GM21381 (cell line): ENCODE measurements around the gene PLXNA1.

Experiments used
- ATAC-seq: cut with Tn5 transposase; IDR thresholded peaks from one replicate; pipeline ENCODE4 v1.9.1; 2021; ENCODE audit warnings: mild to moderate bottlenecking, moderate library complexity; ENCODE audit not compliant: unreplicated experiment

PLXNA1 gene

GRCh38 chr3:127015282-127016042 lies 32.5 kb downstream of the PLXNA1 start:
- ATAC-seq = no peak

- ATAC-seq = no peak
Observed at GRCh38 chr3:127016043-127016343, 33.1 kb downstream of the PLXNA1 start.

GRCh38 chr3:127016461-127016860 lies 33.5 kb downstream of the PLXNA1 start:
- no peak for ATAC-seq

GRCh38 chr3:127017229-127017628 lies 34.3 kb downstream of the PLXNA1 start:
- no peak for ATAC-seq

- no peak for ATAC-seq
Observed at GRCh38 chr3:127017781-127018180, 34.9 kb downstream of the PLXNA1 start.

GRCh38 chr3:127018306-127018828 lies 35.5 kb downstream of the PLXNA1 start:
- no peak for ATAC-seq

- ATAC-seq = no peak
Observed at GRCh38 chr3:127019449-127019848, 36.5 kb downstream of the PLXNA1 start.

- no peak for ATAC-seq
Observed at GRCh38 chr3:127020543-127020942, 37.6 kb downstream of the PLXNA1 start.

- ATAC-seq = no peak
Observed at GRCh38 chr3:127022849-127023248, 39.9 kb downstream of the PLXNA1 start.

GRCh38 chr3:127025456-127025855 lies 42.5 kb downstream of the PLXNA1 start:
- no peak for ATAC-seq

- no peak for ATAC-seq
Observed at GRCh38 chr3:127026036-127026435, 43.1 kb downstream of the PLXNA1 start.

- no peak for ATAC-seq
Observed at GRCh38 chr3:127026661-127027060, 43.7 kb downstream of the PLXNA1 start.

GRCh38 chr3:127027061-127027735 lies 44.3 kb downstream of the PLXNA1 start:
- ATAC-seq = no peak

GRCh38 chr3:127027811-127028548 lies 45.1 kb downstream of the PLXNA1 start:
- ATAC-seq = no peak

GRCh38 chr3:127028781-127029657 lies 46.1 kb downstream of the PLXNA1 start:
- ATAC-seq = no peak

- no peak for ATAC-seq
Observed at GRCh38 chr3:127029658-127030507, 47.0 kb downstream of the PLXNA1 start.

- ATAC-seq = no peak
Observed at GRCh38 chr3:127030508-127031412, 47.8 kb downstream of the PLXNA1 start.

- no peak for ATAC-seq
Observed at GRCh38 chr3:127031413-127031810, 48.5 kb downstream of the PLXNA1 start.

- no peak for ATAC-seq
Observed at GRCh38 chr3:127031845-127032244, 48.9 kb downstream of the PLXNA1 start.
